Measurements from ENCODE around the gene RAPGEF3. TPM values are rescaled to one million over a fixed set of nuclear protein-coding genes. Genes with fewer than 3 reads are reported as not detected.

The RAPGEF3 gene
- total and polyA plus RNA-seq, 2 of the 8 experiments (the other 6 are each of a cell fraction or from before 2014, with no cell fraction given) = 5.0 to 9.4 TPM

GRCh38 chr12:47754126-47754525 lies 4.6 kb downstream of the RAPGEF3 start:
- no peak overlapping the region for H2BK15ac ChIP-seq (ENCODE audit: low read length)
- TF ChIP-seq E2F6 (IDR thresholded peaks at IDR 0.05) (no peak), KDM5A (IDR thresholded peaks at IDR 0.05; ENCODE audit: low read length) (no peak), SRF (IDR thresholded peaks at IDR 0.05; ENCODE audit: low read depth, low read length) (no peak), KDM1A (IDR thresholded peaks at IDR 0.05; ENCODE audit: borderline replicate concordance, low read length) (no peak), BACH1 (IDR thresholded peaks at IDR 0.05; ENCODE audit: low read length) (no peak)
- H3K4me3 ChIP-seq (ENCODE audit: extremely low read depth in 1 of 4, insufficient read depth in 2 of 4, low read depth in 3 of 4, low read length in 4 of 4) = no peak overlapping the region
- H3K27ac ChIP-seq (ENCODE audit: low read depth, low read length) = no peak overlapping the region
- H3K4ac ChIP-seq (replicated peaks; ENCODE audit: insufficient read length, low read depth, low read length) = peak overlapping the region; percentile 73
- no peak overlapping the region for H2AFZ ChIP-seq (ENCODE audit: low read length)
- ChIA-PET POLR2A (ENCODE audit: partially characterized antibody) (interaction anchor here (1.1 to 1.4 kb wide), 3 partner anchors 13 to 29 kb away, joined by 3 read pairs; partner anchors contain the start of gene ENDOU), CTCF (ENCODE audit: partially characterized antibody) (interaction anchor here (0.8 to 64.6 kb wide), 8 partner anchors 9 to 151 kb away, joined by 3 to 2442 read pairs (median 16); partner anchors contain the start of genes ENDOU, SLC48A1 and VDR)
- no peak for DNase-seq (ENCODE audit: low read depth in 1 of 2, low spot score in 2 of 2)
- no peak overlapping the region for H4K8ac ChIP-seq (ENCODE audit: extremely low read depth, insufficient read depth, low read length)
- WGBS, 2 experiments (ENCODE audit: extremely low coverage in 1 of 2, insufficient coverage in 1 of 2, insufficient read length in 1 of 2, insufficient replicate concordance in 2 of 2, low coverage in 1 of 2, low lambda C conversion rate in 2 of 2, missing lambda C conversion rate in 1 of 2) = 80% methylated on average over 4 of the region's 4 CpGs; no CpG with 5 or more reads in 1 of the 2 experiments
- no peak overlapping the region for H3K4me2 ChIP-seq (ENCODE audit: insufficient read depth in 1 of 2, low read depth in 2 of 2, low read length in 2 of 2)
- H4K5ac ChIP-seq (ENCODE audit: insufficient read length, low read depth, low read length) = no peak overlapping the region
- no peak overlapping the region for H3K23ac ChIP-seq (ENCODE audit: insufficient read length)
- FAIRE-seq = no peak
- H3K23me2 ChIP-seq (ENCODE audit: low read depth, low read length) = peaks cover 6% of the 10 kb centered on the region; the same call in 1 of the 2 replicates
- H3K79me1 ChIP-seq (ENCODE audit: low read depth, low read length) = no peaks in the 10 kb centered on the region
- H3K9ac ChIP-seq (replicated peaks in 1 of 4; ENCODE audit: extremely low read depth in 1 of 4, low read depth in 3 of 4, low read length in 3 of 4) = no peak overlapping the region
- H4K20me1 ChIP-seq (replicated peaks in 1 of 2; ENCODE audit: control insufficient read depth in 1 of 2, insufficient read depth in 2 of 2, low read length in 2 of 2) = no peaks in the 10 kb centered on the region
- no peaks in the 10 kb centered on the region for H3K79me2 ChIP-seq (ENCODE audit: control insufficient read depth in 1 of 2, insufficient read depth in 2 of 2, low read length in 2 of 2)
- no peak overlapping the region for H3K14ac ChIP-seq (ENCODE audit: insufficient read length)
- H4K91ac ChIP-seq (replicated peaks; ENCODE audit: insufficient read length, low read length) = peak overlapping the region; percentile 23
- no peak overlapping the region for H3K18ac ChIP-seq (ENCODE audit: extremely low read depth, low read length)
- H2AK5ac ChIP-seq (ENCODE audit: low read depth, low read length) = peak overlapping the region; percentile 29; the same call in 1 of the 2 replicates
- H2BK120ac ChIP-seq (replicated peaks; ENCODE audit: low read depth, low read length) = peak overlapping the region; percentile 1
- no peaks in the 10 kb centered on the region for H3K27me3 ChIP-seq (replicated peaks in 1 of 4; ENCODE audit: control insufficient read depth in 3 of 4, extremely low read depth in 1 of 4, insufficient read depth in 3 of 4, low read length in 3 of 4)
- no peaks in the 10 kb centered on the region for H3K36me3 ChIP-seq (ENCODE audit: control insufficient read depth in 2 of 4, insufficient read depth in 4 of 4, low read length in 3 of 4)
- no peak overlapping the region; the same call in 1 of the 2 replicates for H2BK5ac ChIP-seq (ENCODE audit: low read depth, low read length)
- H2BK20ac ChIP-seq (ENCODE audit: low read length) = no peak overlapping the region; the same call in 1 of the 2 replicates
- peak overlapping the region; percentile 5; the same call in 1 of the 2 replicates for H2BK12ac ChIP-seq (ENCODE audit: low read depth, low read length)
- no peaks in the 10 kb centered on the region for H3K9me3 ChIP-seq (ENCODE audit: insufficient read depth in 2 of 2, low read depth in 1 of 2, low read length in 1 of 2)
- no peak overlapping the region for H3K56ac ChIP-seq (replicated peaks; ENCODE audit: insufficient read length, low read depth, low read length)
- H3K4me1 ChIP-seq (replicated peaks in 1 of 4; ENCODE audit: control insufficient read depth in 3 of 4, insufficient read depth in 4 of 4, low read length in 3 of 4) = peaks cover 12 to 22% (median 16%) of the 10 kb centered on the region in 4 experiments

Measured in H1 (cell line).